GM15510 (cell line): ENCODE results near the gene TEX22.

Experiments used
- POLR2A ChIP-seq: IDR thresholded peaks from 3 replicates; pipeline ENCODE4 v1.6.1; 2011; ENCODE audit warnings: borderline replicate concordance; ENCODE audit not compliant: insufficient read length; ENCODE audit errors: extremely low read depth

The TEX22 gene

GRCh38 chr14:105440992-105441391 lies 42.7 kb downstream of the TEX22 start:
- TF ChIP-seq POLR2A, result no peak

- no peak for TF ChIP-seq POLR2A
Measured at GRCh38 chr14:105442125-105442524, 43.8 kb downstream of the TEX22 start.

GRCh38 chr14:105442834-105443233 lies 44.5 kb downstream of the TEX22 start:
- TF ChIP-seq POLR2A, result no peak

- no peak for TF ChIP-seq POLR2A
Measured at GRCh38 chr14:105444859-105445258, 46.5 kb downstream of the TEX22 start.

GRCh38 chr14:105445290-105445689 lies 47.0 kb downstream of the TEX22 start:
- no peak for TF ChIP-seq POLR2A

GRCh38 chr14:105445901-105446845 lies 47.8 kb downstream of the TEX22 start:
- TF ChIP-seq POLR2A, result no peak

- no peak for TF ChIP-seq POLR2A
Measured at GRCh38 chr14:105446971-105447370, 48.6 kb downstream of the TEX22 start.

- TF ChIP-seq POLR2A, result no peak
Measured at GRCh38 chr14:105447651-105448640, 49.6 kb downstream of the TEX22 start.

GRCh38 chr14:105448706-105449111 lies 50.4 kb downstream of the TEX22 start:
- no peak for TF ChIP-seq POLR2A

- no peak for TF ChIP-seq POLR2A
Measured at GRCh38 chr14:105449276-105450122, 51.2 kb downstream of the TEX22 start.

GRCh38 chr14:105450123-105450505 lies 51.8 kb downstream of the TEX22 start:
- TF ChIP-seq POLR2A, result no peak

GRCh38 chr14:105450864-105451720 lies 52.8 kb downstream of the TEX22 start:
- TF ChIP-seq POLR2A, result no peak

GRCh38 chr14:105452963-105453362 lies 54.6 kb downstream of the TEX22 start:
- TF ChIP-seq POLR2A, result no peak
